Astrocyte of the hippocampus (primary cell): Measurements from ENCODE around the gene GRAP2.
"Not testable (repeated sequence)": the region's sequence is repeated elsewhere in the genome, so short reads cannot be mapped to it uniquely, and the experiment has no call there.

ENCODE experiments used
- DNase-seq: peaks from one replicate; pipeline ENCODE4 v3.0.0; 2011; ENCODE audit warnings: low read depth, low spot score

GRAP2 gene

DNA sequence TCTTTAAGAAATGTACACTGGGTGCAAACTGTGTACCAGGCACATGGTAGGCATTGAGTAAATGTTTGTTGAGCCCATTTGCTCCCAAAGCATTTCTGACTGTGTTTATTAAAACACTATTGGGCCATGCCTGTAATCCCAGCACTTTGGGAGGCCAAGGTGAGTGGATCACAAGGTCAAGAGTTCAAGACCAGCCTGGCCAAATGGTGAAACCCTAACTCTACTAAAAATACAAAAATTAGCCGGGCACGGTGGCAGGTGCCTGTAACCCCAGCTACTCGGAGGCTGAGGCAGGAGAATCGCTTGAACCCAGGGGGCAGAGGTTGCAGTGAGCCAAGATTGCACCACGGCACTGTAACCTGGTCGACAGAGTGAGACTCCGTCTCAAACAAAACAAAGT is 92.0 kb downstream of the GRAP2 start:
- not testable (repeated sequence) for DNase-seq

DNA sequence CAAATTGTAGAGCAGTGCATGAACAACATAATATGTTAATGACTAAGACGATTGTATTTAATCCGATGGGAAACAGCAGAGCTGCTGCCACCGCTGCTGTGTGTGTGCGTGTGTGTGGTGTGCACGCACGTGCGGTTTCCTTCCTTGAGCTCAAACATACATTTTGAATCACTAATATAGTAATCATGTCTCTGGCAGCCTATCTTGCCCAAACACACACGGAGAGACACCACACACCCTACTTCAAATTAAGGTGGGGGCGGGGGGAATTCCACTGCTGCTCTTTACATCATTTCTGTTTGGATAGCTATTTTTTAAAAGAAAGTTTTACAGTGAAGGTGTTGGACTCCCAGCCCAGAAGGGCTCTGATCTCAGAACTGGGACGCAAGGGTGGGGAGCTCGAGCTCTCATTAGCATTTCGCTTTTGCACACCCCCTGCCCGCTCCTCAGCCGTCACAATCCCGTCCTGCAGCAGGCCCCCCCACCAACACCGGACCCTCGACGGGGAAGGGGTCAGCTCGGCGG is 93.2 kb downstream of the GRAP2 start:
- DNase-seq: no peak

DNA sequence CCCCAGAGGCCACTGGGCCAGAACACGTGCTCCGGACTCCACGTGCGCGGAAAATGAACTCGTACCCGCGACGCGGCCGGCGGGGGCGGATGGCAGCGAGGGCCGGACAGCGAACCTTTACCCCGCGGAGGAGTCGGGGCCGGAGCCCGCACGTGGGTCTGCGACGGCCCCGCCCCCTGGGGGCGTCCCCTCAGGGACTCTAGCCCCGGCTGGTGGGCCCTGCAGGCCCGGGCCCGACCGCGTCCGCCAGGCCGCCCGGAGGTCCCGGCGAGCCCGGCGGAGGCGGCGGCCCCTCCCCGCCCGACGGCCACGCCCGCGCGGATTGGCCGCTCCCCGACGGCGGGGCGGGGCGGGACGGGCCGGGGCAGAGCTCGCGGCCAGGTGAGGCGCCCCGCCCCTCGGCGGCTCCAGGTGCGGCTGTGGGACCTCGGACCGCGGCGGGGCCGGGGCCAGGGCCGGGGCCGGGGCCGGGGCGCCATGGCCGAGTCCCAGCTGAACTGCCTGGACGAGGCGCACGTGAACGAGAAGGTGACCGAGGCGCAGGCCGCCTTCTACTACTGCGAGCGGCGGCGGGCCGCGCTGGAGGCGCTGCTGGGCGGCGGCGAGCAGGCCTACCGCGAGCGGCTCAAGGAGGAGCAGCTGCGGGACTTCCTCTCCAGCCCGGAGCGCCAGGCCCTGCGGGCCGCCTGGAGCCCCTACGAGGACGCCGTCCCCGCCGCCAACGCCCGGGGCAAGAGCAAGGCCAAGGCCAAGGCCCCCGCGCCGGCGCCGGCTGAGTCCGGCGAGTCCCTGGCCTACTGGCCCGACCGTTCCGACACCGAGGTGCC is 93.9 kb downstream of the GRAP2 start, which contains the start of gene FAM83F:
FAM83F (plus strand) TSS at position 389 of the 827 bp plus-strand sequence; CDS start at position 478, 89 bp downstream.
- DNase-seq: peak; percentile 22

DNA sequence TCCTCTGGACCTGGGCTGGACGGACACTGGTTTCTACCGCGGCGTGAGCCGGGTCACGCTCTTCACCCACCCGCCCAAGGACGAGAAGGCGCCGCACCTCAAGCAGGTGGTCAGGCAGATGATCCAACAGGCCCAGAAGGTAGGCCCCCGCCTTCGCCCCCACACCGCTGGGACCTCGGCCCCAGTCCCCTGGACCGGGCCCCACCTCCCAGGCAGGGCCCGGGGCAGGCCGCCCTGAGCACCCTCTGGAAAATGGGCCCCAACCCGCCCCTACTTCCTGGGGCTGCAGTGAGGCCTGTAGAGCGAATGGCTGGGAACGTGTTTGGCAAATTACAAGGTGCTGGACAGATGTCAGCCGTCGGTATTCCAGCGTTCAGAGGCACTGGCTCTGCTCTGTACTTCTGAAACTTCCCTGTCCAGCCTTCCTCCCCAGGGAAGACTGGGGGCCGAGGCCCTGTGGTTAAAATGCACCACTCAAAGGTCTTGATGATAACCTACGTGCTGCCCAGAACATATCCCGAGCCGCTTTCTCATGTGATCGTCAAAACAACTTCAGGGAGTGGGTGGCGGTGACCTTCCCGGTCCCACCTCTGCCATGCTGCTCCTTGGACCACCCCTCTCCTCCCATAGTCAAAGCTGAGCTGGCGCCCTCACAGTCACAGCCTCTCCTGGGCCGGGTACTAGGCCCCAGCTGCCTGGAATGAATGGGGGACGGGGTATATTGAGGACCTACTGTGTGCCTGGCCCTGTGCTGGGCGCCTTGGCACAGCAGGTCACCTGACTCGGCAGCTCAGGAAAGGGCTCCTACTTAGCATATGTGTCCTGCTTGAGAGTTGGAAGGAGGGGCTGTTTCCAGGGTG is 94.7 kb downstream of the GRAP2 start:
- no peak for DNase-seq

DNA sequence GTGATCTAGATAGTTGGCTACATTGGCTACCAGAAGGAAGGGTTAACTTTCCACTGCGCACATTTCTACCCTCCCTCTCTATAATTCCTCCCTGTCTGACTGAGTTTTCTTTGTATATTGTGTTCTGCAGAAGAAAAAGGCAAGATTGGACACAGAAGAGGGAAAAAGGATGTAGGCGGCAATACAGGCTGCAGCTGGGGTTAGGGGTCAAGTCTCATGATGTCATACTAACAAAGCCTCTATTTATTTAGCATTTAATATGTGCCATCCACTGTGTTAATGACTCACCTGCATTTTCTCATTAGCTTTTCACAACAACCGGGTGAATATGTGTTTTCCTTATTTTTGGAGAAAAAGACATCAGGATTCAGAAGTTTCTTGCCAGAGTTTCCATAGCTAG is 95.8 kb downstream of the GRAP2 start:
- DNase-seq: no peak

DNA sequence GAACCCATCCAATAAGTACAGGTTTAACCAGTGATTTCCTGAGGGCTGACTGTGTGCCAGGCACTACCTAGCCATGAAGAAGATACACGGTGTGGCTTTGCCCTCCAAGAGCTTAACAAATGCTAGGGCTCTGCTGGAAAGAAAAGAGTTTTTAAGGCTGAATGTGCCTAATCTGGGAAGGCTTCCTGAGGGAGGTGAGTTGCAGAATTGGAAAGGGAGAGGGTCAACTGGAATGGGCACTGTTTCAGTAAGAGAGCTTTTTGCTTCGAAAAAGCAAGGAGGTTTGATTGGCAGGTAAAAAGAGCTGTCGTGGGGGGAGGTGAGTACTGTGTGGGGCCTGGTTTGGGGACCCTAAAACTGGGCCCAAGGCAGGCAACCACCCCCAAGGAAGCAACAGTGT is 96.5 kb downstream of the GRAP2 start:
- DNase-seq: no peak

DNA sequence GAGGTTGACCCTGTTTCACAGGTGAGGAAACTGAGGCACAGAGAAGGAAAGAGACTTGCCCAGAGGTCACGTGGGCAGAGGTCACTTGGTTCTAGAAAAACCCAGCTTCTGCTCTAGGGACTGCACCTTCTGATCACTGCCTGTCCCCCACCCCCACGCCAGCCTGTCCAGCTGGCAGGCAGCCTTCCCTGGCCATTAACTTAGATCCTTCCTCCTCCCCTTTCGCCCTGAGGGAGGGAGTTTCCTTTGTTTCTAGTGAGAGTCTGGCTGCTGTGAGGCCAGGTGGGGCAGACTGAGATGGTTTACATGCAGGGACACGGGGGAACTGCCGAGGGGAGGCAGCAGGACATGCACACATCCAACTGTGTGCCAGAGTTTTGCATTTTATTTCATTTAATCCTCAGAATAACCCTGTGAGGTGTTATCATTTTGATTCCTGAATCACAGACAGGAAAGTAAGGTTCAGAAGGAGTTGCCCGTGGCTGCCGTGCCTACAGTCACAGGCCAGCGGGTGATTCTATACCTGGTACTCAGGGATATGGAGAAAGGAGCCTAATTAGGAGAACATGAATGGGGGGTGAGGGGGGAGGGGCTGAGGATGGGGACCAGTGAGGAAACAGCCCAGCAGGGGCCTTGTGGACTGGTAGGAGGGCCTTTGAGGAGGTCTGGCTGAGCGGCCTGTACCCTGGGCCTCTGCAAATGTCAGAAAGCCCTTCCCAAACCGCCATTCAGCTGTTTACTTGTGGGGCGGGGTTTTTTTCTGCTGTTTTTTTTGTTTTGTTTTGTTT is 97.2 kb downstream of the GRAP2 start:
- DNase-seq: peak; percentile 35

DNA sequence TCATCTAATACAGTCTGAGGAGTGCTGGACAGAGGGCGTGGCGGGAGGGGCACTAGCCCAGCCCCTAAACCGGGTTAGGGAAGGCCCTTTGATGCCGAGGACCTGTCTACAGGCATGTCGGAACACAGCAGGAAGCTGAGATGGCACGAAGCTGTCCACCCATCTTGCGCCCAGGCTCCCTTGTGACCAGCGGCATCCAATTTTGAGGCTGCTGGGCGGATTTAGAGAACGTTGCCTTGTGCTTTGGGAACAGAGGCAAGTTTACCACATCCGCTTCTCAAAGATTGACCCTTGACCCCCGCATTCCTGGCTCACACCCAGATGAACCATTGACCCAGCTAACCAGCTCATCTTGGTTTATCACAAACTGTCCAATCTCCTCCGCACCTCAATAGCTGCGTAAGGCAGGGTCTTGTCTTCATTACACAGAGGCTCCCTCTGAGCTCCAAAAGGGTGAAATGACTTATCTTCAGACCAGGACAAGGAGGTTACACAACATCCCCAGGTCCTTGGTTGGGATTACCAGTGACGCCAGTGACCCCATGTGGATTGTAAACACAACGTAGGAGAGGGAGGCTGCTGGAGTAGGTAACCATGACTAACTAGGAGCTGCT is 98.4 kb downstream of the GRAP2 start:
- no peak for DNase-seq

DNA sequence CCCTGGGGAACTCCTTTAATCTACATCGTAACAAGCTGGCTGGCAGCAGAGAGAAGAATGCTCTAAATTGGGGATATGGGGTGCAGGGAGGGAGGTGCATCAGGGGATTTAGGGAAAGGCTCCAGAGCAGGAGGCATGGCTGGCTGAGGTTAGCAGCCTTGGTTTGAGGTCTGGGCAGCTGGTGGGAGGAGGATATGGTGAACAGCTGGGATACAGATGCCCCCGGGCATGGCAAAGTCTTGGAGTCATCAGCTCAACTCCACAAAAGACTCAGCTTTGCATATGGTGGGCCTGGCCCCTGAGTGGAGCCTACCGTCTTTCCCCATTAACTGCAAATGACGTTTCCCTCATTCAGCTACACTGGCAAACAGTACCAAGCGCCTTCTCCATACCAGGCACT is 99.3 kb downstream of the GRAP2 start:
- DNase-seq: no peak

DNA sequence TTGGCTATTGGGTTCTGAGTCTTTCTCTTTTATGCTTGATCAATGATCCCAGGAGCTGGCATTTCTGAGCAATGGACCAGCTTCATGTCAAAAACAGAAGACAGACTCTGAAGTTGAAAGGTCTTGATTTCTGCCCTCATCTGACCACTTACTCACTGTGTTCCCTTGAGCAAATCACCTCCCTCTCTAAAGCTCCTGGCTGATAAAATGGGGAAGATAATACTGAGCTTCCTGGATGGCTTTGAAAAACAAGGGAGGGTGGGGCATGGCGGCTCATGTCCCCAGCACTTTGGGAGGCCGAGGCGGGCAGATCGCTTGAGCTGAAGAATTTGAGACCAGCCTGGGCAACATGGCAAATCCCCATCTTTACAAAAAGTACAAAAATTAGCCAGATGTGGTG is 100.2 kb downstream of the GRAP2 start:
- no peak for DNase-seq

DNA sequence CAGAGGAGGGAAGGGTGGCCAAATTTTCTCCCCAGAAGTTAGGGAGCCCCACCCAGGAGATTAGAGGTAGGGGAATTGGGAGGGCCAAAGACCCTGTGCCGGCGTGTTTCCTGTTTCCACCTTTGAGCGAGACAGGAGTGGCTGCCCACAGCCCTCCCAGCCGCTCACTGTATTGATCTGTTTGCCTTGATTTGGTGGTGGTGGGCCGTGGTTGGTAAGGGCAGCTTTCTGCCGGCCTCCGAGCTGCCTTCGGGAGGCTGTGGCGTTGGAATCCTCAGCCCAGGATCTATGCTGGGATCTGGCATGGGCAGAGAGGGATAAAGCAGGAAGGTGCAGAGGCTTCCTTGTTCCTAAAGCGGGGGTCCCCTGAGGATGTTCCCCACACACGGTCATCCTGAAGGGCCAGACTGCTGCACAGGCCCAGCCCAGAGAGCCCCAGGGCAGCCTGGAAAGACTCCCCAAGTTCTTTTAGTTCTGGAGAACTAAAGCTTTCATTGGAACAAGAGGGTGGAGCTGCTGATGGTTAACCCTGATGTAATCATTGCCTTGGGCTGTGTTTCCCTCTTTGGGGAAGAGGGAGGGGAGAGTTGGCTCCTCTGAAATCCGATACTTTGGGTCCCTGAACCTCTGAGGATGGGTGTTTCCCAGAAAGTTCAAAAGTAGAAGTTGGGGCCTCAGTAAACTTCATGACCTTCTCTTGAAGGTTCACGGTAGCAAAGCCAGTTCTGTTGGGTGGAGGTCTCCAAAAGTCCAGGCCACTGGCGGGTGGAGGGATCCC is 101.1 kb downstream of the GRAP2 start:
- DNase-seq: no peak

DNA sequence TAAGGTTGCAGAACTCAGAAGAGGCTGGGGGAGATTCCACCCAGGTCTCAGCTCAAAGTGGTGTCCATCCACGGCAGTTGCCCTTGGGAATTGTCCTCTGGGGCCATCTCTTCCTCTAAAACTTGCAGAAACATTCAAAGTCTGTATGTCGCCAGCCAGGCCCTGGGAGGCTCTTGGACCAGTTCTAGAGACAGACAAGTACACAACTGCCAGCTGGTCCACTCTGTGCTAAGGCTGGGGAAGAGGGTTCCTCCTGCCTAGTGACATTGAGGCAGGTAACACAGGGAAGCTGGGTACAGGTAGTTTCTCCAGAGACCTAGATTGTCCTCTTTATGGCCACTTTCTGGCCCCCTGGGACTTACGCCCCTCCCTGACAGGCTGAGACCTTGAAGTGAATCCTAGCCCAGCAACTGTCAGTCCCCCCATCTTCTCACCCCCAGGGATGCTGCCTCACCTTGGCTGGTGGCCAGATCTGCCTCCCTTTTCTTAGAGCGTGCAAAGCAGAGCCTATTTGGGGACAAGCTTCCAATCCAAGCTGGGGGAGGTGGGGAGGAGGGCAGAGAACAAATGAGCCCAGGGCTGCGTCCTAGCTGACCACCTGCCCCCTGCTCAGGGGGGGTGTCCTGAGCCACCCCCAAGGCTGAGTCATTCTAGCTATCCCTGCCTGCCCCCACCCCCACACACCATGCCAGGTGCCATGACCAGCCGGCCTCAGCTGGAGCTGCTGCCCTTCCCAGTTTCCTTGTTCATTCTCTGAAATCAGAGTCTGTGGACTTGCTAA is 102.2 kb downstream of the GRAP2 start:
- no peak for DNase-seq

DNA sequence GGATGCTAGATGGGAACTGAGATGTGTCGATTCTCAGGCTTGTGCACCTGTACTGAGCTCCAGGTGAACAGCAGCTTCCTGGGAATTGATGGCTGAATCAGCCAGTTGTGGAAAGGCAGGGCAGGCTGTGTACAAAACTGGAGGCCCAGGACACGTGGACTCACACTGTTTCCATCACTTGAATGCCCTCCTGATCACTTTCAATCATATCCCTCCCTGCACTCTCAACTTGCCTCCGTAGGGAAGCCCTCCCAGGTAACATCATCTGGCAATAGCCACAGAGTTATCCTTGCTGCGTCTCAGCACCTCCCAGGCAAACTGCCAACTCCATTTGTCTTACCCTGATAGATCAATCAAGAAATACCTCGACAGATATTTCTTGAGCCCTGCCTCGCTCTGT is 104.0 kb downstream of the GRAP2 start:
- DNase-seq: no peak

DNA sequence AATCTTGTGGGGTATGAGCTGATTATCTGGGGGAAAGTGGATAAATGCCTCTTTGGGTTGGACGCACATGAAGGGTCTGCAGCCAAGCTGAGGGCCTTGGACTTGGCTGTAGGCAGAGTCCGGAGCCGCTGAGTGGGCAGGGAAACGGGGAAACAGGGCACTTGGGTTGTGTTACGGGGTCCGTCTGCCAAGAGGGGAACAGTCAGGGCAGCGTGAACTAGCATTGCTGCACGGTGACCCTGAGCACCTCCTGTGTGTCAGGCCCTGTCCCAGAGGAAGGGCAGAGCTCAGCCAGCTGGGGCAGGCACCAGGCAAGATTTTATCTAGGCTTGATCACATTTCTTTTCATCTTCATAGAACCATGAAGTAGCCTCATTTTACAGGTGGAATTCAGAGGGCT is 105.8 kb downstream of the GRAP2 start:
- DNase-seq: no peak

DNA sequence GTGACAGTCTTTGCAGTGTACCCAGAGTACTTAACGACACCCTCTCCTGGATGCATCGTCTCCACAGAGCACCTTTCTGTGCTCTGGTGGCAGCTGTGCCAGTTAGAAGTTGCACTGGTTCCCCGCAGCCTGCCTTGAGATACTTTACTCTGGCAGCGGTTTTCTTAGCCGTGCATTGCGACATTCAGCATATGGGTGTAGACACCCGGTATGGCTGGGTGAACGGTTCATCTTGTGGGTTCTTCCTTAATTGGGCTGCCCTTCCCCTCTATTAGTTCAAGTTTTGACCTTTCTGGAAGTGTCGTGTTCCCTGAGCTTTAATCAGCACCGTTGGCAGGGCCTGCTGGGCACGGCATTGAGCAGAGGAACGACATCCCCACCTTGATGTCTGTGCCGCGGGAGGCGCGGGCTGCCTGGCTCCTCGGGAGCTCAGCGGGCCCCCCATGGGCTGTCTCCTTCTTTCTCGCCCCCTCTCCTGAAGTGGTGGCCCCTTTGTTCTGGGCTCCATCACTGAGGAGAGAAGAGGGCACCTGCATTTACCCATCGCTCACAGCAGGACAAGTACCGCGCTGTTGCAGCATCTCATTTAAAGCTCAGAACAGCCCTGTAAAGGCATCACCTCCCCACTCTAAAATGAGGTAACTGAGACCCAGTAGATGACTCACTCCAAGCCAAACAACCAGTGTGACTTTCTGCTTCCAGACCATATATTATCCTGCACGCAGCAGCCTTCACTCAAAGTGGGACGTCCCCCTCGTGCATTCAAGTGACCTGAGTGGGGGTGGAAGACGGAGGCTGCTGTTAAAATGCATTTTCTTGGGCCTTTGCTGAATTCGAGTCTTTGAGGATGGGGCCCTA is 107.2 kb downstream of the GRAP2 start:
- no peak for DNase-seq

DNA sequence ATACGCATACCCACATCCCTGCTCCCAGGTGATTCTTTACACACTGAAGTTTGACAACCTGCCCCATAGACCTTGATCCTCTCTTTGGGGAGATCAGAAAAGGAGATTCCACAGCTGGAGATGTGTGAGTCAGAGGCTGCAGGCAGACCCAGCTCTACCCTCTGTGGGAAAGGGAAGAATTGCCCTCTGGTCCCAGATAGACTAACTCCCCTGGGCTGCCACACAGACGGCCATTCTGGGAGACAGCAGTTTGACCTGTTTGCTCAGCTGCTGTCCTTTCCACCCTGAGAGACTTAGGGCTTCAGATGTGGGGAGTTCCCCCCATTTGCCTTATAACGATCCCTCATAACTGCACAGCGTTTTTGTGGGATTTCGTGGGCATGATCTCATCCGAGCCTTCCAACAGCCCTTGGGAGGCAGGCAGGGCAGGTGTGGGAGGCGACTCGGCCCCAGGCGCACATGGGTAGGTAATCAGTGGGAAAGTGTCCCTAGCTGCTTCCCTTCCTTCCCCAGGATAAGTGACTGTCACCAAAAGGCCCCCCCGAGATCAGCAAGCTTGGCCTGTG is 107.9 kb downstream of the GRAP2 start:
- no peak for DNase-seq

DNA sequence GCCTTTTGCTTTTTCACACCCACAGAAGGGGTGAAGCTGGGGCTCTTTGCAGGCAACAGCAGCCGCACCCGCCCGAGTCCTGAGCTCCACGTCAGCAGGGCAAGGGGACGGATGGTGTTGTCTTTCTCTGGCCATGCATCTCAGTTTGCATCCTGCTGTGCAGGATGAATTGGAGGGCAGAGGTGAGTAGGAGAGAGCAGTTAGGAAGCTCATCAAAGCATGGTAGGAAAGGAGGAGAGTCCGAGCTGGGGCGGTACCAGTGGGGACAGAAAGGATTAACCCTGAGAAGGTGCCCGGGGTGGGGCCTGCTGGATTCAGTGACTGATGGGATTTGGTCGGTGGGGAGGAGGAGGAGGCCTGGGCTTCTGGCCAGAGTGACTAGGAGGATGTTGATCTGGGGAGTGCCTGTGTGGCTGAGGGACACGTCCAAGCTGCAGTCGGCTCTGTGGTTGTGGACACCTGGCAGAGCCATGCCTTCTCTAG is 108.4 kb downstream of the GRAP2 start:
- DNase-seq: peak; percentile 12

DNA sequence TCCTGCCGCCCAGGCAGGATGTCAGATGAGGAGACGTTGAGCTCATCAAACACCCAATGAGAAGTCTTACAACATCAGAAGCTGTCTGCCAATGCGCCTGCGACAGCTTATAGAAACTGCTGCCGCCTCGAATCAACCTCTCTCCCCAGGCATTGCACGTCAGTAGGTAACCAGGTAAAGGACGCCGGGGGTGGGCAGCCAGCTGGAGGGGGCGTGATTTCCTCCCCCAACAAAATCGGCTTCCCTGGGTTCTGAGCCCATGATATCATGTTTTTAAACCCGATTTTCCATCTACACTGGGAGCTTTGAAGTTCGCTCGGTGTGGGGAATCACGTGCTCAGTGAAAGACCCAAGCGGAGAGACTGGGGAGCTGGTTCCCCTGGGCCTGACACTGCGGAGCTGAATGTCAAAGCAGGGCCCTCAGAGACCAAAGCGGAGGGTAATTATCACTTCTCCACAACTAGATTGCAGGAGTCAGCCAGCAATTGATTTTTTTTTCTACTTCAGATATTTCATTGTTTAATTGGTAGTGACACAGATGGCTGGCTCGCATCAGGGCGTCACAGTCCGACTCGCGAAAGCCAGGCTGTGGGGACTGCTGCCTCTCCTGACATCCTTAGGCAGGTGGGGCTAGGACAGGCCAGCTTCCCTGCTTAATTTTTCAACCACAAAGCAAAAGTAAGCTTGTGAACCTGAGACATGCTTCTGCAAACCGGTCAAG is 109.2 kb downstream of the GRAP2 start:
- no peak for DNase-seq
